ENCODE results near the gene FADS1.

DNA sequence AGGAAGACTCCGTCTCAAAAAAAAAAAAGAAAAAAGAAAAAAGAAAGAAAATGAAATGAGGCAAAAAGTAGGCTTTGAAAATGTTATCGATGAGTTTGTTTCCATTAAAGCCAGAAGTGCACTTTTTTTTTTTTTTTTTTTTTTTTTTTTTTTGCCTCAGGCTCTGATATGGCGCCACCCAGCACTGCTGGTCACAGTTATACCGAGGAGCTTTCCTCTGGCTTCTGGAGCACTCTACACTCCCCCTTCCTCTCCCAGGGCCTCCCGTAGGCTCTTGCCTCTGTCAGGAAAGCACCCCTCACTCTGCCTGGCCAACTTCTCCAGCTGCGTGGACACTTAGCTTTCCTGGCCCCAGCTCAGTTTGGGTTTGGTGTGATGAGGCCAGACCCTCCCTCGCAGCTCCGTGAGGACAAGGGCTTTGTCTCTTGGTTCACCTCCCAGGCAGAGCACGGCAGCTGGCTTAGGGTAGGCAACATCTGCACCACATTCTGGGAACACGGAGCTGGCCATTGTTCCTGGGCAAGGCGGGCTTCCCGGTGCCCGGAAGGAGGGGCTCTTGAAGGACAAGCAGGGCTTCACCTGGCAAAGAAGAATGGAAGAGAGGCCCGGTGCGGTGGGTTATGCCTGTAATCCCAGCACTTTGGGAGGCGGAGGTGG, 28.2 kb upstream of the FADS1 start:
- TF ChIP-seq POLR2A (IDR thresholded peaks at IDR 0.05; ENCODE audit: control extremely low read depth in 1 of 2, low read depth in 2 of 2, low read length in 2 of 2) = no peak
- TF ChIP-seq CTCF (IDR thresholded peaks at IDR 0.05; ENCODE audit: control extremely low read depth in 1 of 3, insufficient read depth in 1 of 3, low read depth in 1 of 3, low read length in 3 of 3) = no peak
- no peak for TF ChIP-seq JUND (IDR thresholded peaks at IDR 0.05; ENCODE audit: low read length)
- TF ChIP-seq TAF1 (IDR thresholded peaks at IDR 0.05; ENCODE audit: low read depth, low read length) = no peak
- no peak for TF ChIP-seq EP300 (IDR thresholded peaks at IDR 0.05; ENCODE audit: borderline replicate concordance in 1 of 2, low read depth in 2 of 2, low read length in 2 of 2)
- no peak for TF ChIP-seq EGR1 (IDR thresholded peaks at IDR 0.05; ENCODE audit: borderline replicate concordance, low read depth, low read length)
- TF ChIP-seq EZH2 (IDR thresholded peaks at IDR 0.05; ENCODE audit: low read depth, low read length, severe bottlenecking) = no peak
- no peak for TF ChIP-seq SIN3A (conservative IDR thresholded peaks at IDR 0.05 in 1 of 2, IDR thresholded peaks at IDR 0.05 in 1 of 2; ENCODE audit: low read depth in 1 of 2, low read length in 2 of 2)
- TF ChIP-seq BRCA1 (IDR thresholded peaks at IDR 0.05; ENCODE audit: low read depth, low read length) = no peak
- TF ChIP-seq TEAD4 (IDR thresholded peaks at IDR 0.05; ENCODE audit: low read depth, low read length) = no peak
- no peak for TF ChIP-seq RBBP5 (IDR thresholded peaks at IDR 0.05; ENCODE audit: borderline replicate concordance, low read depth, low read length)
- no peak for TF ChIP-seq CHD1 (IDR thresholded peaks at IDR 0.05; ENCODE audit: low read depth, low read length)
- TF ChIP-seq E2F6 (IDR thresholded peaks at IDR 0.05) = no peak
